Dedifferentiated amniotic fluid mesenchymal stem cell (primary cell): ENCODE measurements around the gene KCNAB2.

Experiments used
- DNase-seq: peaks from one replicate; pipeline ENCODE4 v3.0.0-alpha.2; 2016; ENCODE audit errors: extremely low spot score

The KCNAB2 gene

DNA sequence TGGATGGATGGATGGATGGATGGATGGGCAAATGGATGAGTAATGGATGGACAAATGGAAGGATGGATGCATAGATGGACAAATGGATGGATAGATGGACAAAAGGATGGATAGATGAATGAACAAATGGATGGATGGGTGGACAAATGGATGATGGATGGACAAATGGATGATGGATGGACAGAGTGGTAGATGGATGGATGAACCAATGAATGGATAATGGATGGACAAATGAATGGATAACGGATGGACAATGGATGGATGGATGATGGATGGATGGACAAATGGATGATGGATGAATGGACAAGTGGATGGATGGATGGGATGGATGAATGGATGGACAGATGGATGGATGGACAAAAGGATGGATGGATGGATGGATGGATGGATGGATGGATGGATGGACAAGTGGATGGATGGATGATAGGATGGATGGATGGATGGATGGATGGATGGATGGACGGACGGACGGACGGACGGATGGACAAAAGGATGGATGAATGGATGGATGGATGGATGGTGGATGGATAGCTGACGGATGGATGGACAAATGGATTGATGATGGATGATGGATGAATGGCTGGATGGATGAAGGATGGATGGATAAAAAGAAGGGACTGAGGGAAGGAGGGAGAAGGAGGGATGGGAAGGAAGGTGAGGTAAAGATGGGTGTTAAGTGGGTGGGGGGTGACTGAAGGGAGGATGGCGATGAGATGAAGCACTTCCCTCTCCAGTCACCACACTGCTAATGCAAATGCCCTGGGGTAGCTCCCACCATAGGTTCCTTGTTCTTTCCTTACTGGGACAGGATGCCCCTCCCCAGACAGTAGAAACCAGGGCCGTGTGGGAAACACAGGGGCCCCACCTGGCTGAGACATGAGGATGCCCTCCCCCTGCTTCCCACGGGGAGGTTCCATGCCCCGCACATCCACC is 104.6 kb downstream of the KCNAB2 start:
- DNase-seq: no peak
